Measurements from ENCODE around the gene RANBP3. TPM values are rescaled to one million over a fixed set of nuclear protein-coding genes. Genes with fewer than 3 reads are reported as not detected.
A peak's percentile ranks its signal among the peaks of the same experiment; 100 is the strongest.
"Not testable (repeated sequence)": the region's sequence is repeated elsewhere in the genome, so short reads cannot be mapped to it uniquely, and the experiment has no call there.

RANBP3 gene
- total RNA-seq, 1 donor from 2014 or later, result 25.0 TPM

DNA sequence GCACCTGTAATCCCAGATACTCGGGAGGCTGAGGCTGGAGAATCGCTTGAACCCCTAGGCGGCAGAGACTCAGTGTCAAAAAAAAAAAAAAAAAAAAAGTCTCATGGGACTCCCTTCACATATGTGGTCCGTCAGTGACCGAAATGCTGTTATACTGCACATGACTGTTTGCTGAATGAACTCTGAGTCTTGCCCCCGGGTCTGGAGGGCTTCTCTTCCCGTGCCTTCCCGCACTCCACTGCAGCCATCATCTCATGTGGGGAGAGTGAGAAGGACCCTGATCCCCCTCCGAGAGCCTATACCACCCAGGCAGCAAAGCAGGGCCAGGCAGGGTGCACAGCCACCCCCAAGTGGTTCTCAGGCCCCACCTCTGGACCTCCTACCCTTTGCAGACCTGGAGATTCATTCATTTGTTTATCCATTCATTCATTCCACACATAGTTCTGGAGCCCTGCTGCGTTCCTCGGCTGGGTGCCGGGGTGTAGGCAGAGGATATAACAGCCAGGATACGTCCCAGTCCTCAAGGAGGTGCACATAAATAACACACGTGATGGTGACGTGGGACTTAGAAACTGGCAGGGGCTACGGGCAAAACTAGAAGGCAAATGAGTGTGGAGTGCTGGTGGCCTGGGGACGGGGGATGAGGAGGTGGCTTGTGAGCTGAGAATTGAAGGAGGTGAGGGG lies 88.5 kb downstream of the RANBP3 start:
- no peak for TF ChIP-seq CTCF (IDR thresholded peaks at IDR 0.05; ENCODE audit: insufficient read depth, low read length, severe bottlenecking)

DNA sequence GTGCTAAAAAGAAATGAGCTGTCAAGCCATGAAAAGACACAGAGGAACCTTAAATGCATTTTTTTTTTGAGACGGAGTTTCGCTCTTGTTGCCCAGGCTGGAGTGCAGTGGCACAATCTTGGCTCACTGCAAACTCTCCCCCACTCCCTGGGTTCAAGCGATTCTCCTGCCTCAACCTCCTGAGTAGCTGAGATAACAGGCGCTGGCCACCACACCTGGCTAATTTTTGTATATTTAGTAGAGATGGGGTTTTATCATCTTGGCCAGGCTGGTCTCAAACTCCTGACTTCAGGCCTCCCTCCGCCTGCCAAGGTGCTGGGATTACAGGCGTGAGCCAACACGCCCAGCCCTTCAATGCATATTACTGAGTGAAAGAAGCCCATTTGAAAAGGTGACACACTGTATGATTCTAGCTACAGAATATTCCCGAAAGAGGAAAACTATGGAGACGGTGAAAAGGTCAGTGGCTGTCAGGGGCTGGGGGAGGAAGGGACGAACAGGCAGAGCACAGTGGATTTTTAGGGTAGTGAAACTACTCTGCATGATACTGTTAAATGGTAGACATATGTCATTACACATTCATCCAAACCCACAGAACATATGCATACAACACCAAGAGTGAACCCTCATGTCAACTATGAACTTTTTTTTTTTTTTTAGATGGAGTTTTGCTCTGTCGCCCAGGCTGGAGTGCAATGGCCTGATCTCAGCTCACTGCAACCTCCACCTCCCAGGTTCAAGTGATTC lies 93.7 kb downstream of the RANBP3 start:
- not testable (repeated sequence) for H3K4me3 ChIP-seq (ENCODE audit: low read depth, low read length); H3K27me3 ChIP-seq (ENCODE audit: control insufficient read depth, insufficient read depth, low read length); FAIRE-seq; H3K36me3 ChIP-seq (ENCODE audit: control insufficient read depth, insufficient read depth, low read length)
- DNase-seq (ENCODE audit: low read depth), result peak; percentile 40

More for the DNA sequence above, 88.5 kb downstream of the RANBP3 start:
- H3K4me3 ChIP-seq (ENCODE audit: low read depth, low read length), result no peak overlapping the region
- no peak for FAIRE-seq
- H3K36me3 ChIP-seq (ENCODE audit: control insufficient read depth, insufficient read depth, low read length), result no peaks in the 10 kb centered on the region
- peaks cover 3% of the 10 kb centered on the region for H3K27me3 ChIP-seq (ENCODE audit: control insufficient read depth, insufficient read depth, low read length)
- DNase-seq (ENCODE audit: low read depth), result no peak

DNA sequence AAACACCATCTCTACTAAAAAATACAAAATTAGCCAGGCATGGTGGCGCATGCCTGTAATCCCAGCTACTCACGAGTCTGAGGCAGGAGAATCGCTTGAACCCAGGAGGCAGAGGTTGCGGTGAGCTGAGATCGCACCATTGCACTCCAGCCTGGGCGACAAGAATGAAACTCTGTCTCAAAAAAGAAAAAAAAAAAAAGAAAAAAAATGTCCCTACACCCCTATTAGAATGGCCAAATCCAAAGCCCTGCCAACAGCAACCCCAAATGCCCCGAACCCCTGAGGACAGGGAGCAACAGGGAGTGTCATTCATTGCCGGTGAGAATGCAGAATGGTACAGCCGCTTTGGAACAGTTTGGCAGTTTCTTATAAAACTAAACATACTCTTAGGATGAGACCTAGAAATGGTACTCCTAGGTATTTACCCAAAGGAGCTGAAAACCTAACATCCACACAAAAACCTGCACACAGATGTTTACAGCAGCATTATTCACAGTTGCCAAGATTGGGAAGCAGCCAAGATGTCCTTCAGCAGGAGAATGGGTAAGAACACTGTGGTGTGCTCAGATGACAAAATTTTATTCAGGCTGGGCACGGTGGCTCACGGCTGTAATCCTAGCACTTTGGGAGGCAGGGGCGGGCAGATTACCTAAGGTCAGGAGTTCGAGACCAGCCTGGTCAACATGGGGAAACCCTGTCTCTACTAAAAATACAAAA lies 94.6 kb downstream of the RANBP3 start:
- not testable (repeated sequence) for H3K36me3 ChIP-seq (ENCODE audit: control insufficient read depth, insufficient read depth, low read length); H3K4me3 ChIP-seq (ENCODE audit: low read depth, low read length); FAIRE-seq; H3K27me3 ChIP-seq (ENCODE audit: control insufficient read depth, insufficient read depth, low read length)
- DNase-seq (ENCODE audit: low read depth), result peak; percentile 37

GRCh38 chr19:5882421-5882968 lies 95.4 kb downstream of the RANBP3 start:
- DNase-seq (ENCODE audit: low read depth) (no peak), FAIRE-seq (no peak)
- no peaks in the 10 kb centered on the region for H3K36me3 ChIP-seq (ENCODE audit: control insufficient read depth, insufficient read depth, low read length)
- no peak overlapping the region for H3K4me3 ChIP-seq (ENCODE audit: low read depth, low read length)
- TF ChIP-seq CTCF (IDR thresholded peaks at IDR 0.05; ENCODE audit: insufficient read depth, low read length, severe bottlenecking), result no peak
- H3K27me3 ChIP-seq (ENCODE audit: control insufficient read depth, insufficient read depth, low read length), result no peaks in the 10 kb centered on the region

- Histone ChIP-seq H3K4me3 (ENCODE audit: low read depth, low read length) (no peak overlapping the region), H3K36me3 (ENCODE audit: control insufficient read depth, insufficient read depth, low read length) (no peaks in the 10 kb centered on the region), H3K27me3 (ENCODE audit: control insufficient read depth, insufficient read depth, low read length) (no peaks in the 10 kb centered on the region)
- TF ChIP-seq CTCF (IDR thresholded peaks at IDR 0.05; ENCODE audit: insufficient read depth, low read length, severe bottlenecking), result no peak
- DNase-seq (ENCODE audit: low read depth), result no peak
- no peak for FAIRE-seq
Observed at GRCh38 chr19:5881543-5882299, 96.2 kb downstream of the RANBP3 start.

DNA sequence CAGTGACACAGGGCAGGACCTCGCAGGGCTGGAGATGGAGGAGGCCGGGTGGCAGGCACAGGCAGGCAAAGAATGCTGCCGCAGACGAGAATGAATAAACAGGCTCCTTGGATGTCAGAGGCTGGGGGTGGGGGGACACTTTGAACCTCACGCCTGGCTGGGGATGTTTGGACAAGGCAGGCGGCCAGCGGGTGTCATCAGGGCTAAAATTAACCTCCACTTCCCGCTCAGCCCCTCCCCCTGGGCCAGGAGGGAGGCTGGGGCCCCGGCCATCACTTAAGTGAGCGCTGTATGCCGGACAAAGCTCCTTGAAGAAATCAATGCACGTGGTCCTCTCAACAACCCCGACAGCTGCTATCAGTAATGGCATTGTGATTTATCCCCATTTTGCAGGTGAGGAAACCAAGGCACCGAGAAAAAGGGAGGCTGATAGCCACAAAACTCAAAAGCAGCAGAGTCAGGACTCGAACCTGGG lies 97.3 kb downstream of the RANBP3 start:
- no peak overlapping the region for H3K4me3 ChIP-seq (ENCODE audit: low read depth, low read length)
- no peak for TF ChIP-seq CTCF (IDR thresholded peaks at IDR 0.05; ENCODE audit: insufficient read depth, low read length, severe bottlenecking)
- peak; percentile 48 for DNase-seq (ENCODE audit: low read depth)
- no peaks in the 10 kb centered on the region for H3K36me3 ChIP-seq (ENCODE audit: control insufficient read depth, insufficient read depth, low read length)
- FAIRE-seq, result no peak
- H3K27me3 ChIP-seq (ENCODE audit: control insufficient read depth, insufficient read depth, low read length), result no peaks in the 10 kb centered on the region
